HG03558 (cell line): ENCODE data around the gene SCRN2.

ENCODE experiments used
- ATAC-seq: cut with Tn5 transposase; IDR thresholded peaks from one replicate; pipeline ENCODE4 v1.9.1; 2021; ENCODE audit warnings: moderate number of reproducible peaks; ENCODE audit not compliant: unreplicated experiment; ENCODE audit errors: extremely low read depth

Gene SCRN2

GRCh38 chr17:47847341-47848197, 6.5 kb upstream of the SCRN2 start:
- no peak for ATAC-seq

GRCh38 chr17:47846716-47847340, 5.8 kb upstream of the SCRN2 start:
- ATAC-seq: no peak

- ATAC-seq: no peak
These were observed 4.6 kb upstream of the SCRN2 start for GRCh38 chr17:47845716-47846075.

GRCh38 chr17:47844814-47845715, 4.0 kb upstream of the SCRN2 start:
- ATAC-seq: no peak

GRCh38 chr17:47844227-47844626, 3.2 kb upstream of the SCRN2 start:
- no peak for ATAC-seq

GRCh38 chr17:47843391-47843730, 2.3 kb upstream of the SCRN2 start:
- no peak for ATAC-seq

- no peak for ATAC-seq
These were observed 617 bp upstream of the SCRN2 start for GRCh38 chr17:47841488-47842291.

- no peak for ATAC-seq
These were observed 902 bp downstream of the SCRN2 start for GRCh38 chr17:47840001-47840741.

GRCh38 chr17:47839071-47839470, 2.0 kb downstream of the SCRN2 start:
- no peak for ATAC-seq

GRCh38 chr17:47838636-47839035, 2.4 kb downstream of the SCRN2 start:
- ATAC-seq: no peak

GRCh38 chr17:47837401-47838039, 3.6 kb downstream of the SCRN2 start:
- no peak for ATAC-seq

- ATAC-seq: no peak
These were observed 4.5 kb downstream of the SCRN2 start for GRCh38 chr17:47836601-47837000.

- no peak for ATAC-seq
These were observed 6.3 kb downstream of the SCRN2 start for GRCh38 chr17:47834756-47835155.

- no peak for ATAC-seq
These were observed 9.1 kb downstream of the SCRN2 start for GRCh38 chr17:47831934-47832327.

- peak; percentile 58 for ATAC-seq
These were observed 9.8 kb downstream of the SCRN2 start, which contains the start of the genes LRRC46 and MRPL10 for GRCh38 chr17:47831003-47831933. TSS of gene LRRC46 (plus strand) at chr17:47831670. CDS start at chr17:47831990, 320 bp downstream. TSS of gene MRPL10 (minus strand) at chr17:47831541. CDS start at chr17:47831511, 30 bp downstream.

- ATAC-seq: no peak
These were observed 10.6 kb downstream of the SCRN2 start for GRCh38 chr17:47830396-47831002.

GRCh38 chr17:47829870-47830269, 11.2 kb downstream of the SCRN2 start:
- no peak for ATAC-seq
